ENCODE results near the gene CHRNB4.

CHRNB4 gene

DNA sequence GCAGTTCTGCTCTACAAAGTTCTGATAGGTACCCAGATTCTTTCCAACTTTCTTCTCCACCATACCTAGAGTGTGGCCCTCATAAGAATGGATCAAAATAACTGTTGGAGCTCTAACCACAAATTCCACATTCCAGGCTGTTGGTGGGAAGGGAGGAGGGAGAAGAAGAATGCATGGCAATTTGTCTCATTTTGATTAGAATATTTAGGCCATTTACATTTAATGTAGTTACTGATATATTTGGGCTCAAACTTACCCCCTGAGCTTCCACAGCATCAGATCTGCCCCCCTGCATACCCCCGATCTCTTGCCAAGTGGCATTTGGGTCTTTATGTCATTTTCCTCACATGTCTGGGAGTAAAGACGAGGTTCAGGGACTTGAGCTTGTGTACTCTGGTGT lies 7.7 kb downstream of the CHRNB4 start:
- DNase-seq: no peak

DNA sequence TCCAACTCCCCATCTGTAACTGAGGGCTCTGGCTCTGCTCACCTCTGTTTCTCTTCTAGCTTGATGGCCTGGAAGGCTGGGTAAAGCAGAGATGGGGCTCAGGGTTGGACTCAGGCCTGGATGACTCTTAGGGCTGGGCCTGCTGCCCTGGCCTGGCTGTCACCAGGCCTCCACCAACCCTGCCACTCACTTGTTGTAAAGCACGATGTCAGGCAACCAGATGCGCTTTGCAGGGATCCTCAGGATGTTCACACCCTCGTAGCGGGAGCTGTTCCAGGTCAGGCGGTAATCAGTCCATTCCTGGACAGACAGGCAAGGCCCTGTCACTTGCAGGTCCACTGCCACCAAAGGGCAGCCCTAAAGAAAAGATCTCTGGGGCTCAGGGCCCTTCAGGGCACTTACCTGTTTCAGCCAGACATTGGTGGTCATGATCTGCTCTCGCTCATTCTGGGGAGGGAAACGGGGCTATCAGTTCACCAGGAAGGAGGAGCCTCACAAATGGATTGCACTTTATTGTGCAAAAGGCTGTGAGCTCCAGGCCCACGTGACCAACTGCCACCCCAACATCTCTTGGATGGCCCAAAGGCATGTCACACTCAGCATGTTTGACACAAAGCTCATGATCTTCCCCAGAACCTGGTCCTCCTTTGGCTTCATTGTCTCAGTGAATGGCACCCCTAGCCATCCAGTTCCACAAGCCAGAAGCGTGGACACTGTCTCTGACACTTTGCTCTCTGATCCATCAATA lies 9.9 kb downstream of the CHRNB4 start:
- DNase-seq: no peak

DNA sequence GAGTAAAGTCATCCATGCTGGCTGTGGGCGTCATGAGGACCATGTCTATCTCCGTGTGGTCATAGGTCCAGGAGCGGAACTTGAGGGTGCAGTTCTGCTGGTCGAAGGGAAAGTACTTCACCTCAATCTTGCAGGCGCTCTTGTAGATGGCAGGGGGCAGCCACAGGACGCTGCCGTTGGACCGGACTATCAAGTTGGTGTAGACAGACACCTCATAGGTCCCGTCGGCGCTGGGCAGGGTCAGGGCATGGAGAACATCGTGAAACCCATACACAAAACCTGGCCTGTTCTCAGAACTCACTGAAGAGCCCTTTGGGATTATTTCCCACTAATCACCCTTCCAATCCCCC lies 11.3 kb downstream of the CHRNB4 start:
- no peak for DNase-seq

DNA sequence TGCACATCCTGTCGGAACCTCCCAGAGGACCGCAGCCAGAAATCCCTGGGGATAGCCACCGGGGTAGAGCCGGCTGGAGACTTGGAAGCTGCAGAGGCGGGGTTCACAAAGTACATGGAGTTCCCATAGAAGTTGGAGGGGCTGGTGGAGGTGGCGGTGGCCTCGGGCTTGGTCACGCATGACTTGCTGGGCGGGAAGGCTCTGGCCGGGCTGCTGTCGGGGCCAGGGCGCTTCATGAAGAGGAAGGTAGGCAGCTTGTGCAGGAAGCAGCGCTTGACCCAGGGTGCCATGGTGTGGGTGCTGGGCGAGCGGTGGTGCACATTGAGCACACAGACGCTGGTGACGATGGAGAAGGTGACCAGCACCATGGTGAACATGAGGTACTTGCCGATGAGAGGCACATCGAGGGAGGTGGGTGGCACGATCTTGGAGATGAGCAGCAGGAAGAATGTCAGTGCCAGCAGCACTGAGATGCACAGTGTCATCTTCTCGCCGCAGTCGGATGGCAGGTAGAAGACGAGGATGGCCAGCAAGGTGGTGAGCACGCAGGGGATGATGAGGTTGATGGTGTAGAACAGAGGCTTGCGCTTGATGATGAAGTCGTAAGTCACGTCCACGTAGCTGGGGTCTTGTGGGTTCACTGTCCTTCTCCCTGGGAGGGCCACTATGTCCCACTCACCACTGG lies 11.8 kb downstream of the CHRNB4 start:
- DNase-seq: no peak

DNA sequence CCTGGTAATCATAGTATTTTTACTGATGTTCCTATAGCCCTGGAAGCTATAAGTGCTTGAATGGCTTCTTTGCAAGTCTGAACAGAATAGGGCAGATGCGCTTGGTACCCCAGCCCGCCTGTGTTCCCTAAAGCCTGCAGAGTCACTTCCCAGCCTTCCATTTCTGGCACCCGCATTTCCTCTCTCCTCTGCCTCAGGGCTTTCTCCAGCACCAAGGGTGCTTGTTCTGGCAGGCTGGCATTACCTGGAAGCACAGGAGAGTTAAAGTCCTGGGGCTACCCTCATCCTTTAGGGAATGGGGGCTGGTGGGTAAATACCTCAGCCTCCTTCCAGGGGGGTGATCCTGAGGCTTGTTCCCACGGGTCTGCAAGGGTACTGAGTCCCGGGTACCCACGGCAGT lies 12.8 kb downstream of the CHRNB4 start:
- DNase-seq: no peak

DNA sequence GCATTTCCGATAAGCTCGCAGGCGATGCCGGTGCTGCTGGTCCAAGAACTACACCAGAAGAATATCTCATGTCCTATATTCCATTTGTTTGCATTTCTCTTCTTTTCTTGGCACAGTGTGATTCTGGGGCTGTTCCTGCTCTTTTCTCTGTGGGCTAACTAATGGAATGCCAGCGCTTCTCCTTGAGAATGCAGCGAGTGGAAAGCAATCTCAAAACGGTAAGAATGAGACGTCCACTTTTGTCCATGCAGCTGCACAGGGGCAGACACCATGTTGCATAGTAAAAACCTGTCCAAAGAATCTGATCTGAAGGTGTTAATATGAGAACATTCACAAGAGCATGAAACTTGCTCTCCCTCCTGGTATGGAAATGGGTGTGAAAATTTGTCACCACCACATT lies 13.7 kb downstream of the CHRNB4 start:
- DNase-seq: no peak

DNA sequence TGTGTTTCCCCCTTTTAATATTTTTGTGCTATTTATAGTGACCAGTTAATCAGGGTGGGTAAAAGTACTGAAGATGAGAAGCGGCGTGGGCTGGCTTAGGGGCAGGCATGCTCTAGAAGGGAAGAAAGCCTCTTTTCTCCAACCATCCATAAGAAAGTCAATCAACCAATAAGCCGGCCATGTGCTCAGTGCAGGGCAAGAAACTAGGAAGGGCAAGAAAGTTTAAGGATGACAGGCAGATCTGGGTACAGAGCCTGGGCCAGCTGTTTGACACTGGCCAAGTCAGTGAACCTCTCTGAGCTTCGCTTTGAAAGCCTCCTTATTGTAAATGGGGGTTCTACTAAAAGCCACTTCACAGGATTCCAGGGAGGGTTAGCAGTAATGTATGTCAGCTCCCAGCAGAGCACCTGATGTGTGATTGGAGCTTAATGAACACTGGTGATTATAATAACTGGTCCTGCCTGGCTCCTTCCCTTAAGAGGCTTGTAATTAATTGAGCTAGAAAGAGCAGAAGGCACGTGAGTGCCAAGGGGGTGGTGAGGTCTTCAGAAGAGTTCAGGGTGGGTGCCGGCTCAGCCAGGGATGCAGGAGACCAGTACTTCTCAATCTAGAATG lies 14.5 kb downstream of the CHRNB4 start:
- no peak for DNase-seq

DNA sequence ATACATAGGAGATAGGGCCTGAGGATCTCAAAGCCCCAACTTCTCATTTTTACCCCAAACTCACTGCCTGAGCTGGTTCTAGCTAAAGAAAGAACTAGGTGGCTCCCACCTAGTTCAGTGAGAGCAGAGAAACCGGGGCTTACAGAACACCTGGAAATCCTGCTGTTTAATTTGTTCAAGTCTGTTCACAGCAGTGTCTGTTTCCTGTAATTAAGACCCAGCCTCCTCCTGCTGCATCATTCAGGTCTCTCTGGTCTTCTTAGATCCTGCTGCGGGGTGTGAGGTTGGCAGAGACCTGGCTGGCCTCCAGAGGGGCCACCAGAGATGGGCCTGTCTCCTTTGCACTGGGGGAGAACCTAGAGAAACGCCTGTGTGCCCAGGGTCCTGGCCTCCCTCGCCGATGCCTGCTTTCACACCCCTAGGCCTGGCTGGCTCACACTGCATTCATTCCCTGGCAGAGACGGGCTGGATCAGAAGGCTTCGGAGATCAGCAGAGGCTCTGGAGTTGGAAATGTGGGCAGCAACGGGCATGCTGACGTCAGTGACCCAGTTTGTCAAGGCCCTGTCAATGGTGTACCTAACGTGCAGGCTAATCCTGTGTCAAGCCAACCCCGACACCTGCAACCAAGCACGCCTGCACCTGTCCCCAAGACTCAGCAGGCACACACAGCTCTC lies 15.3 kb downstream of the CHRNB4 start:
- no peak for DNase-seq

DNA sequence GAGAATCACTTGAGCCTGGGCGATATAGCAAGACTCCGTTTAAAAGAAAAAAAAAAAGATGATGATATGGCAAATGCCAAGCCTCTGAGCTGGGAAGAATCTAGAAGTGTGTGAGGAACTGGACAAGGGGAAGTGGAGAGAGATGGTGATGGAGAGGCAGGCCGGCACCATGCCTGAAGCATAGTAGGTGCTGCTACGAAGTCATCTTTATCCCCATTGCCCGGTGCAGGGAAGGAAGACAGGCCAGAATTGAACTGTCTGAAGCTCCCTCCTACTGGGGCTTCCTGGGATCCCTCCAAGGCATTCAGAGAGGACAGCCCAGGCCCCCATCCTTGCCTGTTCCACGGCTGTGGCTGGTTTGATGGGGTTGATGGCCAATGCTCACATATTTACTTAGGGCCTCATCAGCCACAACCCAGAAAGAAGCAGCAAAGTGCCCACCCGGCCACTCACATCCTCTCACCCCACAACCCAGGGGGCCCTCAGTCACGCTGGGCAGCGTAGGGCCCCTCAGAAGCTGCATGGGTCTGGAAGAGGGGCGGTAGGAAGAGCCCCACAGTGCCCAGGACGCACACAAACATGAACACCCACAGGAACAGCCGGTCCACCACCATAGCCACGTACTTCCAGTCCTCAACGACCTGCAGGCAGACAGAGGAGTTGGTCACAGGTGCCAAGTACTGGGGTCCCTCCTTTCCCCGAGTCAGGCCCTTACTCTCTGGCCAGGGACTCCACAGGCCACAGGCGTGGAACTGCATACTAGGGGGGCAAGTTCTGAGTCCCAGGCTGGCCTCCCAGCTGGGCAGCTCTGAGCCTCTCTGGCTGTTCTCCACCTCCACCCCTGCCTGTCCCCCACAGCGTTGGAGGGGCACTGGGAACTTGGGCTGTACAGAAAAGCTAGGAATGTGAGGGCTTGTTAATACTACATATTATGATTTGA lies 16.1 kb downstream of the CHRNB4 start:
- DNase-seq: no peak

DNA sequence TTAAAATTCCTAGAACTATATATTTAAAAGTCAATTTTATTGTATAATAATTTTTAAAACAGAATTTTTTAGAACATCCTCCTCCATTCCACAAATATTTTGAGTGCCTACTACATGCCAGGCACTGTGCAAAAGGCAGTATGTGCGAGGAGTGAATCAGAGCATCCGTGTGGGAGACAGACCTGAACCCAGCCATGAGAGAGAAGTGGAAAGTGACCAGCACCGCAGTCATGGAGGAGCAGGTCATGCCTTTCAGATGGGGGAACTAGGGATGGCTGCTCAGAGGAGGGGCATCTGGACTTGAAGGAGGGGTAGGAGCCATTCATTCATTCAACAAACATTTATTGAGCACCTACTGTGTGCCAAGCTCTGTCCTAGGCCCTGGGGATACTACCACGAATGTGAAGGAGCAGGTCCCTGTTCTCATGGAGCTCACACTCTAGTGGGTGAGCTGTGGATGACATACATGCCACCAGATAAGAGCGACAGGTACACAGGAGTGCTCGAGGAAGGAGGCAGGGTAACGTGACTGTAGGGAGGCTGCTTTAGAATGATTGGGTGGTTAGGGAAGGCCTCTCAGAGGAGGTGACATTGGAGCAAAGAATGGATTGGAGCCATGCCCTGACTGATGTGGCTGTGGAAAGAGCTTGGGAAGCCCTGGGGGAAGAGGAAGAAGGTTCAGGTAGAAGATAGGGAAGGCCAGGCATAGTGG lies 17.1 kb downstream of the CHRNB4 start:
- no peak for DNase-seq

DNA sequence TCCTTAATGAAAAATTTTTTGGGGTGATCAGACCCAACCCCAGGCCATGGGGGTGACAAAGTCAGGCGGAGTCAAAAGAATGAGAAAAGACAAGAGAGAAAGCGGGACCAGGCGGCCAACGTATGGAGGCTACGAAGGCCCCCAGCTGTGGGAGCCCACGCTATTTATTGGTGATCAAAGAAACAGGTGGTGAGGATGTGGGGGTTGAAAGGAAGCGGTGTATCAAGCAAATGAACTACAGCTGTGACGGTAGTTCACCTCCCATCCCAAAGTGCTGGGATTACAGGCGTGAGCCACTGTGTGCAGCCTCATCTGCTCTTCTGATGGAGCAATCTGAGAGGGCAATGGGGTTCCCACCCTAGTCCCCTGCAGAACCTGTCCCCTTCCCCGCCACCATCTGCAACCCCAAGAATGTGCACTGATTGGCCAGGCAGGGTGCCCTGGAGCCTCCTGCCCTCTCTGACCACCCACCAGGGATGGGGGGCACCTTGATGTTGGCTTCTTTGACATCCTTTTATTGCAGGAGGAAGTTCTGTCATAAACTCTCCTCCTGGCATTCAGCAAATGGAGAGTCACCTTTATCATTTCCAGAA lies 19.1 kb downstream of the CHRNB4 start:
- DNase-seq: no peak

DNA sequence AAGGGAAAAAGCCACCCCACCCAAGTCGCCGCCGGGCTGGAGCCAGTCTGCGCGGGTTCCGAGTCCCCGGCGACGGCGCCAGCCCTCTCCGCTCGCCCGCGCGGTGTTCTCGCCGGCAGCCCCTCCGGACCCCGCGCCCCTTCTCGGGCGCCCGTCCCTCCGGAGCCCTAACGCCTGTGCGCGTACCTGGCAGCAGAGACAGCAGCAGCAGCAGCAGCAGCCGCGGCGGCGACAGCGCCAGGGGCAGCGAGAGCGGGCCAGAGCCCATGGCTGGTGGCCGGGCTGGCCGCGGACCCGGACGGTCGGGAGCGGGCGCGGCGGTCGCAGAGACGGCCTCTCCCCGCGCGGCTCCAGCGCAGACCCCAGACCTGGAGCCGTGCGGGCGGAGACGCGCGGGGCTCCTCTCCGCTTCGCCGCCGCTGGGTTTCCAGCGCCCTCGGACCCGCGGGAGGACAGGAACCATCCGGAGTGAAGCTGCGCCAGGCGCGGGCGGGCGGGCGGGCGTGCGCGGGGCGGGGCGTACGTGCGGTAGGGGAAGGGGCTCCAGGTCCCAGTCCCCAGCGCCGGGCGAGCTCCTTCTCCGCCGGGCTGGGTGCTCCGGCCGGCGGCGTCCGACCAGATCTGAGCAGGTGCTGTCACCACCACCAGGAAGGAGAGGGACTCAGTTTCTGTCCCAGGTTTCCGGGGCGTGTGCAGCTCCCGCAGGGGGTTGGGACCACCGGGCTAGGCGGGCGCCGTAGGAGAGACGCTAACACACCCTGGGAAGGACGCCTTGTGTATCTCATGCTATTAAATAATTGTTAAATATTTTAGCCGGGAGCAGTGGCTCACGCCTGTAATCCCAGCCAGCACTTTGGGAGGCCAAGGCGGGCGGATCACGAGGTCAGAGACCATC lies 20.2 kb downstream of the CHRNB4 start, which contains the start of gene CHRNA3:
Gene CHRNA3, minus strand, starts transcription at position 470 of the 895 bp plus-strand sequence. Its CDS starts 202 bp downstream, at position 268.
- no peak for DNase-seq

DNA sequence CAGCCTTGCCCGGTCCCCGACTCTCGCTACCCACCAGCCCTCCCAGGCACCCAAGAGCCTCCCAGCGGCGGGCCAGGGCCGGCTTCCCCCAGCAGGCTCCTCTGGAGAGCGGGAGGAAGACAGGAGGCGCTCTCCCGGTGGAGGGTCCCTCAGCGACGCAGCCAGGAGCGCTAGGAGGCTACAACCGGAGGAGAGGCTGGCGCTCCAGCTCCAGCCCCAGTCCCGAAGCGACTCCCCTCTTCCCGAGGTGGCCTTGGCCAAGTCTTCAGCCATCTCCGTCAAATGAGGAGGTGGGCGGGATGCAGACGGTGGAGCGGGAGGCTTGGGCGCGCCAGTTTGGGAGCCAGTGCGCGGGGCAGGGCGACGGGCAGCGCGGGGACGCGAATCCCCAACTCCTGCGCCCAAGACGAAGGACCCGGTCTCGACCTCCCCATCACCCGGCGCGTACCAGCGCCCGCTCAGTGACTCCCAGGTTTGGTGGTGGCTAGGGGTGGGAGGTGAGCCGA lies 20.9 kb downstream of the CHRNB4 start:
- peak; percentile 9 for DNase-seq

DNA sequence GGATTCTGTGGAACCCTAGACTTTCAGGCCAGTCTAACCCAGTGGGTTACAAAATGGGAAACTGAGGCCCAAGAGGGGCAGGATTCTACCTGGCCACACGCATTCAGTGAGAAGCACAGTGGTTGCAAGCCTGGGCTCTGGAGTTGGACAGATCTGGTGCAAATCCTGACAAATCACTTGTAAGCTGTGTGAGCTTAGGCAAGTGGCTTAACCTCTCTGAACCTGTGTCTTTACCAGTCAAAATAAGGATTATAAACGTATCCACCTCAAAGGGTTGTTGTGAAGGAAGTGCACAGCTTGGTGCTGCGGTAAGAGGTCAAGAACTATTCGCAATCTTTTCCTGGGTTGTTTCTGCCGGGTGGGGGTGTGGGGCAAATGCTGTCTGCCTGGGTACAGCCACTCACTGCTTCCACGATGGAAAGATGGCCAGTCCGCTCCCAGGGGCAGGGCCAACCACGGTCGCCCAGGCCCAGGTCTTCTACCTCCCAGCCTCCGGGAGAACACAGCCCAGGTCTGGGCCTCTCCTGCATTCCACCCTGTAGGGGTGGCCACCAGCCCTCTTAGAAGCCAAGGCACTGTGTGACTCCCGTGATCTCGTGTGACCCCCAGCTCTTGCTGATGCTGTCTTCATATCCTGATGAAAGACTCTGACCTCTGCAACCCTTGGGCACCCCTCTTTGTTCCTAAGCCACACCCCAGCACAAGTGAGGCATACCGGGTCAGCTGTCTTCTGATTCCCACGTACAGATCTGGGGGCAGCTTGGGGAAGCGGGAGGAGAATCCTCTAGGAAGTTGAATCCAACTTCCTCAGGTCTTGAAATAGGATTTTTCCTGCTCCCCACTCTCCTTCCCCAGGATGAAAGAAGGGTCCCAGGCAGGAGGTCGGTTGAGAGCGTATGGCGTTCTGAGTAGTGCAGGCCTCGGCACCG lies 21.7 kb downstream of the CHRNB4 start:
- DNase-seq: no peak

DNA sequence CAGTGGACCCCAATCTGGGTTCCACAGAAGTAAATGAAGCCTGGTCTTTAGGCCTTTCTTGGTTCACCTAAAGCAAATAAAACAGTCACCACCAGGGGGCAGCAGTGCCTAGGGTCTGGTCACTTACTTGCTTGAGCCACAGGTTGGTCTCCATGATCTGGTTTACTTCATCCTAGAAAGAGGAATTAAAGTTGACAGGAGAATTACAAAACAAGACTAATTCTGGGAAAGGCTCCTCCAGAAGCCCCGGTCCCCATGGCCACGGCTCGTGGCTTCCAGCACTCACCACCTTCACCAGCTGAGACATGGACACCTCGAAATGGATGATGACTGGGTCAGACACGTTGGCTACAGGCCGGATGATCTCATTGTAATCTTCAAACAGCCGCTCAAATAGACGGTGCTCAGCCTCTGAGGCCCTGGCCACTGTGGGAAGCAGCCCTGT lies 22.5 kb downstream of the CHRNB4 start:
- peak; percentile 74 for DNase-seq

DNA sequence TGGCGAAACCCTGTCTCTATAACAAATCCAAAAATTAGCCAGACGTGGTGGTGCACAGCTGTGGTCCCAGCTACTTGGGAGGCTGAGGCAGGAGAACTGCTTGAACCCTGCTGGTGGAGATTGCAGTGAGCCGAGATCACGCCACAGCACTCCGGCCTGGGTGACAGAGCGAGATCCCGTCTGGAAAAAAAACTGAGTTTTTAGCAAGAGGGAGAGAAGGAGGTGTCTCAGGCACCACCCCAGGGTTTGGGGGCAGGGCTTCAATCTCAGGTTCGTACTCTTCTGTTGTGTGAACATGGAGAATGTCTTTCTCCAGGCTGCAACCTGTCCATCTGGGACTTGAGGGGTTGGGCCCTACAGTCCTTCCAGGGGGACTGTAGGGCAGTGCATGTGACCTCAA lies 22.9 kb downstream of the CHRNB4 start:
- no peak for DNase-seq

DNA sequence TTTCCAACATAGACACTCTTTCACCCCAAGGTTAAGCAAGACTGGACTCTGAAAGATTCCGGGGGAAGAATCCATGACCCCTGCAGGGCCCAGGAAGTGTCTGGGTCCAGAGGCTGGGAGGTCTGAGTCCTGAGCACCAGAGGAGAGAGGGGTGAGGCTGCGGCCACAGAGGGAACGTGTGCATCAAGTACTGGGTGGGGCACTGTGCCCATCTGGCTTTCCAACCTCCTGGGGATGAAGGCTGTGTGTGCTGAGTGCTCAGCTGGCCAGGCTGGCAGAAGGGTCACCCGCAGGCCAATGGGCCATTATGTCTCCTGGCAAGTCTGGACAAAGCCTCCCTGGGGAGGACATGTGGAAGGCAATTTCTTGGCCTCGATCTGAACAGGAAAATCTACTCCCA lies 23.5 kb downstream of the CHRNB4 start:
- DNase-seq: no peak

DNA sequence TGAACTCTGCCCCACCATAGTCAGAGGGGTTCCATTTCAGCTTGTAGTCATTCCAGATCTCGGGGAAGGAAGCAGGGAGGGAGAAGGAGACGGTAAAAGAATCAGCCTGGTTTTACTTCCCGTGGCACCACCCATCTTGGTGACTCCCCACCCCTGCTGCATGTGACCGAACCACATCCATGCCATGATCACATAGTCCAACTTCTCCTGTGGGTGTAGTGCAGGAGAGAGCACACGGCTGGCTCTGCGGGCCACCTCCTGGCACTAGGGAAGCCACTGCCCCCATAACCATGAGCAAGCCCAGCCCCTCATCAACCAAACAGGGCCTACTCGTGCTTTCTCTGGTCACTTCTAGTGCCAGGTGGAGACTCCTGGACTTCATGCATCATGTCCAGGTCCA lies 23.9 kb downstream of the CHRNB4 start:
- no peak for DNase-seq

DNA sequence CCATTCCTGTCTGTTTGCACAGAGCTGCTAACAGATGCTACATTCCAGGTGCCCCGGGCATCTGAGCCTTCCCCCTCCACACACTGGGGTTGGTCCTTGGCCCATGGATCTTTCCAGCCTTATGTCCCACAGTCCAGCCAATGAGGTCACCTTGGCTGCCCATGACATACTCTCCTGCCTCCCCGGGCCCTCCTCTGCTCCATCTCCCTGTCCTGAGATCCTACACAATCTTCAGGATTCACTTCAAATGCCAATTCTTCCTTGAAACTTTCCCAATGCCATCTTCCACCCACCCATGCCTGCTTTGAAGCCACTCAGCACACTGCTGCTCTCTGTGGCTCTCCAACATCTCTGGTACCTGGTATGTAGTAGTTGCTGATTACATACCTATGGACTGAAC lies 24.5 kb downstream of the CHRNB4 start:
- no peak for DNase-seq

Measured in fibroblast of skin of back (primary cell).